ENCODE data around the gene GALNT16.

GRCh38 chr14:69315301-69315700, 55.3 kb downstream of the GALNT16 start:
- no peak for TF ChIP-seq CTCF (conservative IDR thresholded peaks at IDR 0.05; ENCODE audit: low read length)
- no peak for TF ChIP-seq EZH2phosphoT487 (IDR thresholded peaks at IDR 0.05; ENCODE audit: borderline replicate concordance, low read depth, low read length)

Measured in OCI-LY7 (cell line).